Activated T-cell treated with anti-CD3 and anti-CD28 coated beads, Interleukin-2, amount 50 U/mL, for 48 hours (primary cell): ENCODE results near the gene MYF5.

Source experiments
- DNase-seq, 2 experiments: peaks; one replicate each; pipeline ENCODE4 v3.0.0-alpha.2; 2020

MYF5 gene

DNA sequence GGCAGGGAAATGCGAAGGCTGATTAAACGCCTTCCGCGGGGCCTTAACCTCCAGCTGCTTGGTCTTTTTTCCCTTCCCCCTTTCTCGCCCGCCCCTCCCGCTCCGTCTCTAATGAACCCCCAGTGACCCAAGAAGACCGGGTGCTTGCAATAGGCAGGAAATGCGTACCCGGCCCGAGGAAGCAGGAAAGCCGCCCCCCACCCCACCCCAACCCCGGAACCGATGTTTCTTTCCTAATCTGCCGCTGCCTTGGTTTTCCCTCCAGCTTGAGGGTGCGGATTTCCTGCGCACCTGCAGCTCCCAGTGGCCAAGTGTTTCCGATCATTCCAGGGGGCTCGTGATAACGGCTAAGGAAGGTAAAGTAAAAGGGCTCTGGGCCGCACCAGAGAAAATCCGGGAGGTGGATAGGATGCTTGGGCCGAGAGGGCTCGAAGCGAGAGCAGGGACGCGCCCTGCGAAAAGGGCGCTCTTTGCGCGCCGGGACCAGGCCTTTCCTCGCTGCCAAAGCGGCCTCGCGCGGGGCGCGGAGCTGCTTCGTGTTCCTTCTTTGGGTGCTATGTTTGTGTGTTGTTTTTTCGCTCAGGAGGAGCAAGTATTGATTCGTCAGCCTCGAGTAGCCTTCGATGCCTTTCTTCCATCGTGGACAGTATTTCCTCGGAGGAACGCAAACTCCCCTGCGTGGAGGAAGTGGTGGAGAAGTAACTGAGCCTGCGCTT is 8.3 kb upstream of the MYF5 start:
- no peak for DNase-seq

DNA sequence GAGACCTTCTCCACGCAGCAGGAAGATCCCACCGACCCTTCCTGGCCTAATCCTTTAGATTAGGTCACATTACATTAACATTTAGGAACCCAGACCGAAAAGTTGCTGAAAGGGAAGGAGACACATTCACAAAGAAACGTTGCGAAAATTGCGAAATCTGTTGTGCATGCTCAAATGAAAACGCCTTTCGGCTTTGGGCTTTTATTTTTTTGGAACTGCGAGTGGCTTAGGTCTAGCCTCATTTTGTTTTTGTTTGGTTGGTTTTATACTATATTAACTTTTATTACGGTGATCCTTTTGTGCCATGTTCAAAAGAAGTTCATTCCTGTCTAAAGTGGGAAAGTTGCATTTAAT is 7.8 kb upstream of the MYF5 start:
- DNase-seq: no peak

DNA sequence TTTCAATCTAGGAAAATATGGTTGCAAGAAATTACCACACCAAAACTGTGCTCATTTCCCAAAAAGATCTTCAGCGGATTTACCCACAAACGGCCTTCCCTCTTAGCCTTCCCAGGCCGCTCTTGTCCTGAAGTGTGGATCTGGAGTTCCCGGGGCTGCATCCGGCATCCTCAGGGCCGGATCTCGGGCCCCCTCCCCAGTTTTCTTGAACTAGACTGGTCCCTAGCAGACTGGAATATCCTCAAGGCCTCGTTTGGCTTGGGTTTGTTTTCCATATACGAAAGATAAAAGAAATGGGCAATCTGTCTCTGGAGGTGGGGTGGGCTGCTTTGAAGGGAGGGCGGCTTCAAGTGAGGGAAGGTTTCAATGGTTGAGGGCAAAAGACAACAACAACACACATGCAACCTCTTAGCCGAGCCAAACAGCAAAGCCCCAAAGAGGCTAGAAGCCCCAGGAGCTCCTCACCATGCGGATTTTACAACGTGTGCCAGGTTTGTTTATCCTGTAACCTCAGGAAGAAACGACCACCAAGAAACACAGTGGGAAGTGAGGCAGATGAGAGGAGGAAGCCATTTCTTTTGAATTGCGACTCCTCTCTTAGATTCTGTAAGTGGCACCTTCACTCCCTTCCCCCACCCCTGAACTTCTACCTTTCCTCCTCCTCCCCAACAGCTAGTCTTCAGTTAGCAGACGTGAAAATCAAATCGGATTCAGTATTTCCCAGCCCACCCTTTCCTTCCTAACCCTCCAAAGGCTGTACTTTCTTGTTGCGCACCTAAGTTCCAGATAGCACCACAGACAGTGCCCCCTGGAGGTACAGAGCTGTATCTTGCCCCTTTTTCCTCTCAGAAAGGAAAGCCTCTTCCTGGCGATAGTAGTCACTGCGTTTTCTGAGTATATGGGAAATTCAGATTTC is 6.6 kb upstream of the MYF5 start:
- DNase-seq: no peak

DNA sequence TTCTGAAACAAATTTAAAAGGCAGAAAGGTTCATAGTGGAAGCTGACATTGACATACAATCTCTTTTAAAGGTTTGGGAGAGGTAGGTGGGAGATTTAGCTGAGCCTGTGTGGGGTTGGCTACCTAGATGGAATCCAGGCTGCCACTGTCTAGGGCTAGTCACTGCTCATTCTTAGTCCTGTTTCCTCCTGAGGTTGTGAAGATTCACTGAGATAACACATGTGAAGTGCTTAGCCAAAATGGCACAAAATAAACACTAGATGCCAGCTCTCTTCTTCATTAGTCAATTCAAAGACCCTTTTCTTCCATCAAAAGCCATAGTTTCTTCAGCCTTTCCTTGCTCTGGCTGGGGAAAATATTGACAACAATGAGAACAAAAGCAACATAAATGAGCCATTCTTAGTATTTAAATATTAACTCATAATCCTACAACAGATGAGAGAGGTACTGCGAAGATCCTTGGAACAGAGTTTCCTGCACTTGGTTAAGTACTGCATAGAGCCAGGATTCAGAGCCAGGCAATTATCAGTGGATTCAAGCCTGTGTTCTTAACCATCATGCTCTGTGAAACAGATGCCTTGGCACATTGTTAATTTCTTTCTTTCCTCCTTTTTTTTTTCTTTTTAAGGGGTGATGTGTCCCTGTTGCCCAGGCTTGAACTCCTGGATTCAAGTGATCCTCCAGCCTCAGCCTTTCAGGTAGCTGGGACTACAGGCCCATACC is 5.8 kb upstream of the MYF5 start:
- DNase-seq: no peak

DNA sequence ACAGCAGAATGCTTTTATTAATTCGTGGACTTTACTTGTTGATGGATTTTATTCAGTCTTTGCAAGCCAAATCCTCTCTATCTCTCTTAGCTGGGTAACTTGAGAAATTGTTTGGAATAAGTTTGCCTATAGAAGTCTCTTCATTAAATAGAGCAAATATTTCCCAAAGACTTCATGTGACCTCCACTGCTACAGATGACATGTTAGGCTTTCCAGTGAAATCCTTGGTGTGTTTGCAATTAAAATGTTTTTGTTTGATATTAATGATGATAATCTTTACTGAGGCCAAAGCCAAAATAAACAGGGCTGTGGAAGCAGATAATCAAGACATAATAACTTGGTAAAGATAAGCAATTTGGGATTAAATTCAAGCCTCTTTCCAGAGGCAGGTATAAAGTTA is 4.8 kb upstream of the MYF5 start:
- no peak for DNase-seq

DNA sequence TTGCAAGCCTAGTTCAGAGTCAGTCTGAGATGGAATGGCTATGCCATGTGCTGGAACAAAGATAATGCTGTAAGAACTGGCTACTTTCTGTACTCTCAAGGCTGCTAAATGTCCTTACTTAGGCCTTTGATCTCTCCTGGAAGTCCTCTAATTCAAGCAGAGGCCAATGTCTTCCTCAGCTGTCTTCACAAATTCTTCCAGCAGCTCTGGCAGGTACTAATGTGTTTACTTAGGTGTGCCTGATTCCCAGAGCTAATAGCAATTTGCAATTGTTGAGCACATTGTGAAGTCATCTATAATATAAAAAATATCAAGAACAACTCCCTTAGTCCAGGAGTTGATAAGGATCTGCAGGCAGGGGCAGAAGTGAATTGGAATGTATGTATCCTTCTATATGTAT is 3.8 kb upstream of the MYF5 start:
- DNase-seq: no peak

DNA sequence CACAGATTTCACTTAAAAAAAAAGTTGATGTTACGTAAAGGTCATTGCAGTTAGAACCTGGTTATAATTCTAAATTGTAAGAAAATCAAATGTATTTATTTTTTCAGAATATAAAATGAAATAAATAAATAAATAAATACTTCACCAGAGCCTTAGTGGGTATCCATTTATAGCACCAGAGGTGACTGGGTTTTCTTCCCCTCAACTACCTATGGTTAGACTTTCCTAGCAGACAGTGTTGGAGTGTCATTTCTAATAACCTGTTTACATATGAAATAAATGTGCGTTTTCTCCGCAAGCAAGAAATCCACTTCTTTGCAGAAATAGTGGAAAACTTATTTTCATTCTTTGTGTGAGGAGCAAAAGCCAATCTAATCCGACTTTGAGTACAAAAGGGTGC is 3.3 kb upstream of the MYF5 start:
- DNase-seq: no peak

DNA sequence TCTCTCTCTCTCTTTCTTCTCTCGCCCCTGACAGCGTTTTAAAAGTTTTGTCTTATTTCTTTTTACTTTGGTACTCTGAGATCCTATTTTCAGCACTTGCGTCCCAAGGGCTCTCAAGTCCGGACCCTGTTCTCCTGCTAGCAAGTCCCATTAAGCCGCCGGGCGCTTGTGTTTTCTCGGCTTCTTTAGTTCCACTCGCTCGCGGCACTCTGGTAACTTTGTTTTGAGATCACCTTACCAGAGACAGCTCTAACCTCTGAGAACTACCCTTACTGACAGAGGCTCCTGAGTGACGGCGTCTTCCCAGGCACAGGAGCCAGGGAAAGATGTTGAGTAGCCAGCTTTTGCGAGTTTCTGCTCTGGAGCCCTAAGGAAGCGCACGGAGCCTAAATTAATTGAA is 2.7 kb upstream of the MYF5 start:
- DNase-seq: no peak

DNA sequence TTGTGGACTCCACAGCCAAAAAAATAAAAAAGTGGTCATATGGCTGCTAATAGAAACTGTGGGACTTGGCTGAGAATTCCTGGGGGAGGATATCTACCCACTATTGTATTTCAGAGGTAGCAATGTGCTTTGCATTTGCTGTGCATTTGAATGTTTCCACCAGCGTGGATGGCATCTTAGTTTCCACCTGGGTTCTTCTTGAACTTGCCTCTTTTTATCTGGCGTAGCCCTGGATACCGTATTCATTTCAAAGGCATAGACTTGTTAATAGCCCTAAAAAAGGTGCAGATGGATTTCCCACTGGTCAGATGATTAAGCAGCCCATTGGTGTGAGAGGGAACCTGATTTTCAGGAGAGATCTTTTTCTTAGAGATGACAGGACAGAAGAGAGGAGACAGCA is 1.9 kb upstream of the MYF5 start:
- DNase-seq: no peak

DNA sequence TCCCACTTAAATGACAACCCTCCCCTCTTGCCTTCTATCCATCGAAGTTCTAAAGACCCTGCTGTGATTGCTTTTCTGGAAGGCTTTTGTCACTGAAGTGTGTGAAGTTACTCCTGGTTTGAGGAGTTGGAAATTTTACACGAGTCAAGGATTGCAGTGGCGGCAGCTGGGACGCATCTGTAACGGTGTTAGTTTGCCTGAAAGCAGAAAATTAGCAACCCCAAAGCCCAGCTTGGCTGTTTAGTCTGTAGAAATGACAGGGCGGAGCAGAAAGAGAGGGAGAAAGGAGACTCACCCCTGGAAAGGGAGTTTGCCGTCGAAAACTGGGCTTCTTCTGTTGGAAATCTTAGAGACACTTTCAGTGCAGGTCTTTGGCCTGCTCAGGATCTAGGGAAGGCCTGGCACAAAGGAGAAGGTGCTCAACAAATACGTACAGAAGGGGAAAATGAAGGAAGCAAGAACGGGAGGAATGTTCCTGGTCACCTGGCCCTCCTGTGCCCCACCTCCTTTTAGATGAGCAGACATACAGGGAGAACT is 931 bp upstream of the MYF5 start:
- DNase-seq: no peak

DNA sequence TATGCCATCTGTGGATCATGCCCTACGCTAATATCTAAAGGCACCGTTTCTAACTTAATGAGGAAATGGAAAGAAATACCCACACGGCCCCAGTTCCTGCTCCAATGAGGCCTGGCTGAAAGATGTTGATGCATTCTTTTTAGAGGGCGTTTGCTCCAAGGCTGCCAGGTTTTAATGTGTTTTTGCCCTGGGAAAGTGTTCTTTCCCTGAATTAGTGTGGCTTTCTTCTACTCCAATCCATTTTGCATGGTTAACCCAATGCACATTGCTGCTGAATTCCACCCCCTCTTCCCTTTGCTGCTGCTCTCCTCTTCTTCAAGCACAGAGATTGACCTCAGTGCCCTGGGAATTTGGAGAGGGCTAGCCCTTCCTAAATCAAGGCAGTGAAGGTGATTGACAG is 1.1 kb downstream of the MYF5 start:
- no peak for DNase-seq

DNA sequence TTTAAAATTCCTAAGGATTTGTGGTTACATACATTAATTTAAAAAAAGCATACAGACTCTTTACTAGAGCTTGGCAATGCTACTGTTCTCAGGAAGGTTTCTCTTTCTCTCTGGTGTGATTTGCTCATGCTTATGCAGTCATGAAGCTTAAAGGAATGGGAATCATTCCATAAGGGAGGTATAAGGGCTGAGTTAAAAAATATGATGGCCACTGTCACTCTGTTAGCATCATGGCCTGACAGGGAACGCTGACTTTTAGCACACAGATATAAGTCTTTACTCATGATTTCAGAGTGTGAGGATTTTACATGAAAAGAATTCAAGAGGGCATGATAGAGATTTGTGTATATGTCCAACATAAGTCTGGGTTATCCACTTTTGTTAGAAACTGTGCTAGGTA is 3.8 kb downstream of the MYF5 start:
- DNase-seq: no peak

DNA sequence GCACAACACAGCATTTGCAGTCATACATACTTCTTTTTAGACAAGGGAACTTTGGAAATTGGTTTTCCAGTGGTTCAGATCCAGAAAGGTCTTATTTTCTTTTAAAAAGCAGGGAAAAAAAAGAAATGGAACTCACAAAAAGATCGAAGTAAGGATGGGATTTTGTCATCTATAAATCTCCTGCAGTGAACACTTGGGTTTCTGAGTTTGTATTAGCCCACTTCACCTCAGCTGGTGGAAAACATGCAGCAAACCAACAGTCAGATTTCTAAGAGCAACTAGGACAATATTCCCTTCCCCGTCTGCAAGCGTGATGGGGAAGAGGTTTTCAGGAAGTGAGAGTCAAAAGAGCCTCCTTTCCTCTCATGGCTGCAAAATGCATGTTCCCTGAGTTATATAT is 4.6 kb downstream of the MYF5 start:
- no peak for DNase-seq

DNA sequence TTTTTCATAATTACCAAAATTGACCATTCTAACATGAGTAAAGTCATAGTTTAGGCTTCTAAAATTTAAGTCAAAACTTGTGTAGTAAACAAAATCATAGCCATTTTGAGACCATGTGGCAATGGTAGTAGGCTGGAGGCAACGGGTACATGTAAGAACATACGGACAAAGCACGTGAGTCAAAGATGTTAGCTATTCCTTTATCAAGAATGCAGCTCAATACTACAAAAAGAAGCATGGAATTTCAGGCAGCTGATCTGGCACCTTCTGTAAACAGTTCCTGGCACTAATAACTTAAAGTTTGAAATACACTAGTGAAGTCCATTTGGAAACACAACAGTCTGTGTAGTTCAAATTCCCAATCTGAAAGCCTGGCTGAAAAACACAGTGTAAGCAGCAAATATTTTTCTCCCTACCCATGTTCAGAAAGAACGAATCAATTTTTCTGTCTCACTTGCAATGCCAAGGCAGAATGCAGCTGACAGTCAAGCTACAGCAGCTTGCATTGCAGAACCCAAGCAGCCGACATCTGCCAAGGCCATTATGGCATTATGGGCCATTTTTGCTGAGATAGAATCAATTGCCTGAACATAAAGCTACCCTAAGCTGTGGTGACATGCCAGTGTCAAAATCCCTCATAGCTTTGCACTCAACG is 29.3 kb downstream of the MYF5 start:
- no peak for DNase-seq

DNA sequence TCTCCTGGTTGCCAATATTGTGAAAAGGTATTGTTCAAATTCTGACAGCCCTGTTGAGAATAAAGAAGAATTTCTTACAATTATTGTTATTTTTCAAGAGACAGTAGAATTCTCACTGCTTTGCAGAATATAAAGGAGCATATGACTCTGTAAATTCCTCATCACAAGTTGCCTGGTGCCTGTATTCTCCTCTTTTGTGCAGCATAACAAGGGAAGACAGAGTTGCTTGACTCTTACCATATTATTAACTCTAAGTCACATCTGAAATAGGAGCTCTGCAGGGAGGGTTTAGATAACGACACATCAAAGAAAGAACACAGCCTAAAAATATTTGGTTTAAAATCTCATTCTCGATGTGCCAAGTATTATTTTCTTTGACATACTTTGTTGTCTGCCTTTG is 31.1 kb downstream of the MYF5 start:
- DNase-seq: no peak

DNA sequence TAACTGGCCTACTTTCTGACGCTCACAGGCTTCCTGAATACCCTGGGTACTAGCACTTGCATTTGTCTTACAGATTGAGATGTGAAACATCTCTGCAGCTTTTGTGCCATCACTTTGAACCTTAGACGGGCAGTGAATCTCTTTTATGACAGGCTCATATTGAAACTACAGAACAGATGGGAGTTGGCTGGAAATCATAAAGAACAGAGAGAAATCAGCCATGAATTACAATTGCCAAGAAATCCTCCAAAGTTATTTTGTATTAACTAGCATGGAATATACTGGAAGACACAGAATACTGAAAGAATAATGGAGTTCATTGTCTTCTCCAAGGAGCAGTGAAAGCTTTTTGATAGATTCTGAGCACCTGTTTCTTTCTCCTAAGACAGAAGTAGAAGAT is 32.7 kb downstream of the MYF5 start:
- no peak for DNase-seq

DNA sequence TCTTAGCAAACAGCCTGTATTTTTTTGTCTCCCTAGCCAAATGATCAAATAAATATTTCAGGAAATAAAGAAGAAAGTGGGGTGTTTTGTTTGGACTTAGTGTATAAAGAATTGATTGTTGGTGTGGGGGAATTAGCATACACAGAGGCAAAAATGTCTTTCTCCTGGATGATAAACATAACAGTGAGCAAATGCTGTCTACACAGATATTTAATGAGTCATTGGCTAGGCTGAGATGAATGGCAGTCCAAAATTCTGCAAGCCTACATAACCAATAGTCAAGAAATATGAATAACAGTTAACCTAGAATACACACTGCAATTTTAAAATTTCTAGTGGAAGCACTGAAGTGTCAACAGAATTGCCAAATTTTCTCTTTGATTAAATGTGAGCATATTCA is 35.8 kb downstream of the MYF5 start:
- no peak for DNase-seq

DNA sequence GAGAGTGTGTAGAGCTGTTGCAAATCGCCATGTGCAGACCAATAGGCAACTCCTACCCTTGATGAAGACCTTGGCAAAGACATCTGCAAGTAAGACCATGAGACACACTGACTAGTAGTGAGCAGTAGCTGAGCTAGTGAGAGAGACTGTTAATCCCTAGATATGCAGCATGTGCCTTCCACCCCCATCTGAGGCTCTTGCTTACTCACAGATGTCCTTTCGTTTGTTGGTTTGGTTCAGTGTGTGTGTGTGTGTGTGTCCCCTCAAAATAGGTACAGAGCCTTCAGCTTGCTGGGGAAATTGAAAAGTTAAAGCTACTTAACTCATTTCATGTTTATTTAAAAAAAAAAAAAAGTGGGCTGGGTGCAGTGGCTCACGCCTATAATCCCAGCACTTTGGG is 37.6 kb downstream of the MYF5 start:
- no peak for DNase-seq

DNA sequence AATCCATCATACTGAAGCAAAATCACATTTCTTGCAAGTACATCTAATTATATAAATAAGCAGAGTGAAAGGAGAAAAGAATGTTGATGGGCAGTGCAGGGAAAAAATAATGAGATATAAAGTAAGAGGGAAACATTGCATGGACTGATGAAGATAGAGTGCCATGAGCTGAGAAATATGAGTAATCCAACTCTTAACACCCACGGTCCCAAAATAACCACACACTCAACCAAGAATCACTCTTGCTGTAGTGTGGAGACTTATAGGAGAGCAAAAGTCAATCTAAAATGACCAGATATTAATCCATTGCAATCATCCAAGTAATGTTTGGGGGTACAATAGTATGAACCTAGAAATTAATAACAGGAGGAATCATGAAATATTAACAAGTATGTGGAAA is 40.2 kb downstream of the MYF5 start:
- no peak for DNase-seq

DNA sequence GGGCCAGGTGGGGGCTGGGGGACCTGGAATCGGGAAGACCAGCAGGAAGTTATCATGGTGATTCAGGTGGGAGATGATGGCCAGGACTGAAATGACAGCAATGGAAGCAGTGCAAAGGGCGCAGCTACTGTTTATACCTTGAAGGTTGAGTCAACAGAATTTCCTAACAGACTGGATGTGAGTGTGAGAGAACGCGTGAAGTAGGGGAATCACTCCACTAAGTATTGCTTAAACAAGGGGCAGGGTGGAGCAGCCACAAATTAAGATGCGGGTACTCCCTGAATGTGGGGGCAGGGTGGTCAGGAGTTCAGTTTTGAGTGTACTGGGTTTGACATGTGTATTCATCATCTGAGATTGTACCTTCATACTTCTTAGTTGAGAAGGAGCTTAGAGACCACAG is 45.1 kb downstream of the MYF5 start:
- DNase-seq: no peak

DNA sequence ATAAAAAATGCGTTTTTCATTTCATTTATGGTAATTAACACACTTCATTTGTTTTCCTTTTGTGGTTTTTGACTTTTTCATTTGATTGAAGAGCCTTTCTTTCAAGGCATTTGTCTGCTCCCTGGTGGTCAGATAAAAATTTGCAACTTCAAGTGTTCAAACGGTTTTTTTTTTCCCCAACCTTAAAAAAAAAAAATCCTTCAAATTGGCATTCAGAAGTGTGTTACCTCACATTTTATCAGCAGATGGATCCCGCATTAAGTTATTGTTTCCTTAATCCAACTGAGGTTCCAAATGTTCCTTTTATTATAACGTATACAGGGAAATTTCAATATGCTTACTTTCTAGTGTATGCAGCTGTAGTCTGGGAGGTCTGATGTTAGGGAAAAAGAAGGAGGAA is 47.2 kb downstream of the MYF5 start:
- DNase-seq: no peak

DNA sequence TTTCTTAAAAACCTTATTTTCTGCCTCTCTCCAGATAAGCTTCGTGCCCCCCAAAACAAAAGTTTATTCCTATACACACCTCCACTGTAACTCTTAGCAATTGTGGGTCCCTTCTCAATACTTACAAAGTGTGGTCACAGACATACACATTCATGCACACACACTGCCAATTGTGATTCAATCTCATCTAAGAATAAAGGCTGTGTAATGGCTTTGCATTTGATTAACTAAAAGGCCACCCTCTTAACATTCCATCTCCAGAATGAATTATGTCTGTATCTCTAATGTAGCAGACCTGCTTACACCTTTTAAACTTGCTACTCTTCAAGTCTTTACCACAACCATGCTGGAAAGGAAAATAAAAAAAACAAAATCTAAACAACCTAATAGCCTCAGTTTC is 49.5 kb downstream of the MYF5 start:
- no peak for DNase-seq

DNA sequence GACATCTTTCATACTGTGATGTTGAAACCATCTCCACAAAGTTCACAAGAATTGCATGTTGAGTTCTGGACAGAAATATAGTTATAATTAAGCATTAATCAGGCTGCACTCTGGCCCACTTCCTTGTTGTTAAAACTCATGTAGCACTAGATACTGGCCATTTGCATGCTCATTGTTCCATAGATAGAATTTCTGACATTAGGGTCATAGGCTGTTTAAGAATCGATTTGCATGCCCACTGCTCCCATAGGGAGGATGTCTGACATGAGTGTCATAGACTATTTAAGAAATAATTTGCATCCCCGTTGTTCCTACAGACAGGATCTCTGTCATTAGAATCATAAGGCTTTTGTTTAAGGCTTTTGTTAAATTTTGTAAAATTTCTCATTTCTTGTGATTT is 50.2 kb downstream of the MYF5 start:
- no peak for DNase-seq
